Erythroblast (primary cell): ENCODE results near the gene PCID2.

Source experiments
- GATA1 ChIP-seq: IDR thresholded peaks from 2 replicates; pipeline ENCODE4 v1.6.1; 2011; ENCODE audit warnings: low read depth, mild to moderate bottlenecking, control low read depth, low read length, moderate library complexity
- POLR2A ChIP-seq: IDR thresholded peaks from 2 replicates; pipeline ENCODE4 v1.6.1; 2011; ENCODE audit warnings: mild to moderate bottlenecking, low read length

DNA sequence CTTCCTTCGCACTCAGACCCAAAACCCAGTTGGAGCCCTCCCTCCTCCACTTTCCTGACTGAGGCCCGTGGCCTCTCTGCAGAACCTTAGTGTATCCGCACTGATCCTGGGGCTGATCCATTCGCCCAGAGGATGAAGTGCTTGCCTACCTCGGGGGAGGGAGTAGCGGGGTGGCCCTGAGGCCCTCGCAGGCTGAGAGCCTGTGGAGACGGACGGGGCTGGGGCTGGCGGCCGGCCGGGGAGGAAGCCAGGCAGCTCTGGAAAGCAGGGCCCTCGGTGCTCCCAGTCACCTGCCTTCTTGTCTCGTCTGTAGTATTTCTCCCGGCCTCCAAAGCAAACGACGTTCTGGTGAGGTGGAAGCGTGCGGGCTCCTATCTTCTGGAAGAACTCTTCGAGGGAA is 48.8 kb downstream of the PCID2 start:
- no peak for TF ChIP-seq POLR2A
- no peak for TF ChIP-seq GATA1
